NB4 (cell line): ENCODE data around the gene RPF1.

ENCODE experiments used
- DNase-seq: peaks from one replicate; pipeline ENCODE4 v3.0.0; 2010; ENCODE audit warnings: low read depth
- H3K4me3 ChIP-seq: one replicate; pipeline ENCODE4 v1.5.1; 2011; ENCODE audit warnings: mild to moderate bottlenecking, low read depth, low read length, moderate library complexity
- MAX ChIP-seq: IDR thresholded peaks from 2 replicates; pipeline ENCODE4 v1.6.1; 2011; ENCODE audit warnings: low read depth, low read length
- MYC ChIP-seq: IDR thresholded peaks from 2 replicates; pipeline ENCODE4 v1.6.1; 2011; ENCODE audit warnings: low read depth, low read length
- POLR2A ChIP-seq: IDR thresholded peaks from 2 replicates; pipeline ENCODE4 v1.6.1; 2011; ENCODE audit warnings: mild to moderate bottlenecking; ENCODE audit not compliant: insufficient read length; ENCODE audit errors: extremely low read depth
- TF ChIP-seq, protein P1 (sequence below): IDR thresholded peaks from one replicate; pipeline ENCODE4 v1.5.1; 2012; ENCODE audit warnings: low read depth, low read length

Gene RPF1

GRCh38 chr1:84488107-84488506 is 9.0 kb downstream of the RPF1 start:
- H3K4me3 ChIP-seq: no peak overlapping the region
- TF ChIP-seq POLR2A (no peak), MAX (no peak), MYC (no peak)
- TF ChIP-seq, protein P1, sequence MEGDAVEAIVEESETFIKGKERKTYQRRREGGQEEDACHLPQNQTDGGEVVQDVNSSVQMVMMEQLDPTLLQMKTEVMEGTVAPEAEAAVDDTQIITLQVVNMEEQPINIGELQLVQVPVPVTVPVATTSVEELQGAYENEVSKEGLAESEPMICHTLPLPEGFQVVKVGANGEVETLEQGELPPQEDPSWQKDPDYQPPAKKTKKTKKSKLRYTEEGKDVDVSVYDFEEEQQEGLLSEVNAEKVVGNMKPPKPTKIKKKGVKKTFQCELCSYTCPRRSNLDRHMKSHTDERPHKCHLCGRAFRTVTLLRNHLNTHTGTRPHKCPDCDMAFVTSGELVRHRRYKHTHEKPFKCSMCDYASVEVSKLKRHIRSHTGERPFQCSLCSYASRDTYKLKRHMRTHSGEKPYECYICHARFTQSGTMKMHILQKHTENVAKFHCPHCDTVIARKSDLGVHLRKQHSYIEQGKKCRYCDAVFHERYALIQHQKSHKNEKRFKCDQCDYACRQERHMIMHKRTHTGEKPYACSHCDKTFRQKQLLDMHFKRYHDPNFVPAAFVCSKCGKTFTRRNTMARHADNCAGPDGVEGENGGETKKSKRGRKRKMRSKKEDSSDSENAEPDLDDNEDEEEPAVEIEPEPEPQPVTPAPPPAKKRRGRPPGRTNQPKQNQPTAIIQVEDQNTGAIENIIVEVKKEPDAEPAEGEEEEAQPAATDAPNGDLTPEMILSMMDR: no peak
- DNase-seq: no peak

- no peak for DNase-seq
- H3K4me3 ChIP-seq: no peak overlapping the region
- TF ChIP-seq, protein P1: no peak
- TF ChIP-seq MAX (no peak), MYC (no peak), POLR2A (no peak)
Measured at GRCh38 chr1:84489766-84490165, 10.7 kb downstream of the RPF1 start.

DNA sequence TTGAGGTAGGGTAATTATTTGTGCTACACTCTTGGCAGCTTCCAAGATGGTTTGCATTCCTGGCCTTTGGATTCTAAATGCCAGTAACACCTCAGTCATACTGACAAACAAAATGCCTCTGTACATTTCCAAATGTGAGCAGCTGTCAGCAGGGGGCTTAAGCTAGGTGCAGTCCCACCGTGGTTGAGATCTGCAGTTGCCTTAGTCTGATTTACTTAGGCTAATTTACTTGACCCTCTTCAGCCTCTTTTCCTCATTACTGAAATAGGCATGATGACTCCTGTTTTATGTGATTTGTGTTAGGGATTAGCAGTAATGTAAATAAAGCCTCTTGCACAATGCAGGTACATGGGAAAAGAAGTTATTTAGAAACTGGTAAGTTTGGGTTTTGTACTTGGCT is 13.7 kb downstream of the RPF1 start:
- TF ChIP-seq POLR2A (no peak), MAX (no peak), MYC (no peak)
- TF ChIP-seq, protein P1: no peak
- no peak for DNase-seq
- no peak overlapping the region for H3K4me3 ChIP-seq

GRCh38 chr1:84493747-84494146 is 14.7 kb downstream of the RPF1 start:
- TF ChIP-seq, protein P1: no peak
- no peak for TF ChIP-seq MAX
- TF ChIP-seq MYC: no peak
- TF ChIP-seq POLR2A: no peak
- no peak for DNase-seq
- no peak overlapping the region for H3K4me3 ChIP-seq

- DNase-seq: no peak
- TF ChIP-seq MYC (no peak), POLR2A (no peak), MAX (no peak)
- TF ChIP-seq, protein P1: no peak
- H3K4me3 ChIP-seq: no peak overlapping the region
Measured at GRCh38 chr1:84496498-84496897, 17.4 kb downstream of the RPF1 start.

- no peak for TF ChIP-seq MYC
- TF ChIP-seq, protein P1: no peak
- no peak for TF ChIP-seq POLR2A
- TF ChIP-seq MAX: no peak
- no peak for DNase-seq
- H3K4me3 ChIP-seq: no peak overlapping the region
Measured at GRCh38 chr1:84497631-84498275, 18.7 kb downstream of the RPF1 start.
